K562 (cell line): ENCODE measurements around the gene SNUPN. TPM values are rescaled to one million over a fixed set of nuclear protein-coding genes. Genes with fewer than 3 reads are reported as not detected.

Experiments used
- FUS ChIP-seq: fragments of 200-400 bp; formaldehyde crosslinking; optimal IDR thresholded peaks from 2 replicates; pipeline ENCODE3; 2017; ENCODE audit warnings: low read depth, low read length
- GABPB2 ChIP-seq: fragments of 250-450 bp; sonication (Bioruptor Pico); conservative IDR thresholded peaks from 2 replicates; pipeline ENCODE4 v1.5.1; 2021; ENCODE audit warnings: mild to moderate bottlenecking
- GATAD2B ChIP-seq: fragments of 450-650 bp; IDR thresholded peaks from 2 replicates; pipeline ENCODE4 v1.6.1; 2017; ENCODE audit warnings: mild to moderate bottlenecking, borderline replicate concordance
- HDAC2 ChIP-seq: fragments of 450-650 bp; IDR thresholded peaks from 2 replicates; pipeline ENCODE4 v1.6.1; 2016; ENCODE audit warnings: mild to moderate bottlenecking
- HDAC6 ChIP-seq: IDR thresholded peaks from 2 replicates; pipeline ENCODE4 v1.6.1; 2012; ENCODE audit warnings: low read depth, mild to moderate bottlenecking, control low read depth, inconsistent platforms, low read length, moderate library complexity
- HLTF ChIP-seq: fragments of 450-650 bp; IDR thresholded peaks from 2 replicates; pipeline ENCODE4 v1.6.1; 2016
- LCOR ChIP-seq: sonication (generic); formaldehyde crosslinking; IDR thresholded peaks from 2 replicates; pipeline ENCODE4 v1.8.0; 2022; ENCODE audit warnings: mild to moderate bottlenecking, missing genetic modification reagents
- MAFG ChIP-seq: fragments of 450-650 bp; conservative IDR thresholded peaks from 2 replicates; pipeline ENCODE4 v1.6.1; 2016; ENCODE audit warnings: missing genetic modification characterization, missing compliant biosample characterization
- PHF20 ChIP-seq: fragments of 450-650 bp; IDR thresholded peaks from 2 replicates; pipeline ENCODE4 v1.6.1; 2018; ENCODE audit not compliant: partially characterized antibody
- RBM25 ChIP-seq: fragments of 200-400 bp; formaldehyde crosslinking; IDR thresholded peaks from 2 replicates; pipeline ENCODE4 v1.6.1; 2018; ENCODE audit warnings: low read length, low read depth, moderate library complexity; ENCODE audit not compliant: severe bottlenecking
- ZNF408 ChIP-seq: fragments of 250-450 bp; sonication (Bioruptor Pico); IDR thresholded peaks from 2 replicates; pipeline ENCODE4 v1.4.0; 2020; ENCODE audit warnings: low read depth, mild to moderate bottlenecking, moderate library complexity
- ZNF41 ChIP-seq: fragments of 250-450 bp; sonication (Bioruptor Pico); conservative IDR thresholded peaks from 2 replicates; pipeline ENCODE4 v1.4.0; 2020; ENCODE audit warnings: mild to moderate bottlenecking
- polyA plus RNA-seq, 8 experiments: library from polyadenylated mRNA; depleted of rRNA in 4 of 8; stranded (reverse) in 5 of 8; unstranded in 3 of 8; fragments of >200 nt; fragmentation: Nextera tagmentation in 2 of 8; fragmentation: Illumina TruSeq in 1 of 8; extraction: Ambion mirVana in 2 of 8; extraction: Trizol in 1 of 8; gene quantifications; 2 replicates each; pipeline versions ENCODE4 v1.2.1 to v1.2.3, GENCODE V29; 2011 to 2014; ENCODE audit warnings: inconsistent platforms in 1 of 8, missing spikeins in 1 of 8
- total RNA-seq, 7 experiments: library from RNA; depleted of rRNA in 6 of 7; stranded (reverse); fragments of >200 nt in 6 of 7; fragmentation: Illumina TruSeq in 2 of 7; extraction: Trizol in 2 of 7; gene quantifications; 2 replicates each; pipeline versions ENCODE4 v1.2.1 to v1.2.3, GENCODE V29; 2011 to 2021; ENCODE audit warnings: low replicate concordance in 1 of 7
- TF ChIP-seq, protein P1 (sequence below): fragments of 200-600 bp; sonication (generic); IDR thresholded peaks from one replicate; pipeline ENCODE4 v1.6.1; 2012; ENCODE audit warnings: mild to moderate bottlenecking, low read depth, low read length, inconsistent platforms
- TF ChIP-seq, protein P2 (sequence below): fragments of 250-450 bp; sonication (Bioruptor Pico); IDR thresholded peaks from 2 replicates; pipeline ENCODE4 v1.4.0; 2020
- TF ChIP-seq, protein P3 (sequence below): fragments of 200-800 bp; sonication (Bioruptor generic); IDR thresholded peaks from 2 replicates; pipeline ENCODE4 v1.6.1; 2017; ENCODE audit warnings: missing genetic modification characterization, missing compliant biosample characterization

Gene SNUPN
- total and polyA plus RNA-seq, 9 of the 15 experiments (the other 6 are each of a cell fraction or from before 2014, with no cell fraction given) = 32.2 to 78.3 (median 40.0) TPM

DNA sequence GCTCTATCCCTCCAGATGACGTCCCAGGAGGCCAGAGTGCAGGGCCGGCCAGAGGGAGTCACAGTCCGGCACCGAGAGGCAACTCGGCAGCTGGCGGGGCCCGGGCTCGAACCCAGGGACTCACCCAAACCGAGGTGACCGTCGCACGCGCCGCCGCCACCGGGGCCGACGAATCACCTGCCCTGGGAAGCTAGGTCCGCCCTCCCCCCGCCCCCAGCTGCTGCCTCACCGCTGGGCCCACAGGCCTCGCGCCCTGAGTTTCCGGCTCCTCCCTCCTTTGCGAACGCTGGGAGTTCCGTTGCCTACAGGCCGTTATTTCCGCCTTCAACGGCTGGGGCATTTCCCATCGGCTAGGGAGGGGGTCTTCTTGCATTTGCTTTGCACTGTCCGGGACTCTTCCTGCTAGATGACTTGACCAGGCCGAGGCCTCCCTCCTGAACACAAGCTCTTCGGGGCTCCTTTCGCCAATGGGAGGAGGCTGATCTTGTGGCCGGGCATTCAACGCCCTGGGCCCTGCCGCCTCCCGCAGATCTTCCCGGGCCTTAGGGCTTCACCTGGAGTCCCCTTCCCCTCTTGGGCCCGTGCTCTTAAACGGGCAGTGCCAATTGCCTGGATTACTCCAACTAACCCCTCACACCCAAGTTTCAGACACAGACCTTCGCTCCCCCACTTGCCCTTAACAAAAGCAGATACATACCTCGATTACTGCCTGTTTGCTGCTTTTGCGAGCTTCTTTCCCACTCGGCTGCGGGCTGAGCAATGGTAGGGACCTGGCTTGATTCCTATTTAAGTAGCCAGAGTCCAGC is at the start of gene SNUPN (continued):
- TF ChIP-seq GATAD2B (no peak), LCOR (CRISPR knock-in tag) (no peak), FUS (peak; percentile 31), HDAC2 (peak; percentile 15; the same call in 1 of the 2 replicates), PHF20 (peak; percentile 97), HLTF (no peak), HDAC6 (no peak), RBM25 (no peak), ZNF41 (no peak), ZNF408 (peak; percentile 99; the same call in 1 of the 2 replicates), GABPB2 (CRISPR knock-in tag) (no peak), MAFG (no peak)
- TF ChIP-seq, protein P1, sequence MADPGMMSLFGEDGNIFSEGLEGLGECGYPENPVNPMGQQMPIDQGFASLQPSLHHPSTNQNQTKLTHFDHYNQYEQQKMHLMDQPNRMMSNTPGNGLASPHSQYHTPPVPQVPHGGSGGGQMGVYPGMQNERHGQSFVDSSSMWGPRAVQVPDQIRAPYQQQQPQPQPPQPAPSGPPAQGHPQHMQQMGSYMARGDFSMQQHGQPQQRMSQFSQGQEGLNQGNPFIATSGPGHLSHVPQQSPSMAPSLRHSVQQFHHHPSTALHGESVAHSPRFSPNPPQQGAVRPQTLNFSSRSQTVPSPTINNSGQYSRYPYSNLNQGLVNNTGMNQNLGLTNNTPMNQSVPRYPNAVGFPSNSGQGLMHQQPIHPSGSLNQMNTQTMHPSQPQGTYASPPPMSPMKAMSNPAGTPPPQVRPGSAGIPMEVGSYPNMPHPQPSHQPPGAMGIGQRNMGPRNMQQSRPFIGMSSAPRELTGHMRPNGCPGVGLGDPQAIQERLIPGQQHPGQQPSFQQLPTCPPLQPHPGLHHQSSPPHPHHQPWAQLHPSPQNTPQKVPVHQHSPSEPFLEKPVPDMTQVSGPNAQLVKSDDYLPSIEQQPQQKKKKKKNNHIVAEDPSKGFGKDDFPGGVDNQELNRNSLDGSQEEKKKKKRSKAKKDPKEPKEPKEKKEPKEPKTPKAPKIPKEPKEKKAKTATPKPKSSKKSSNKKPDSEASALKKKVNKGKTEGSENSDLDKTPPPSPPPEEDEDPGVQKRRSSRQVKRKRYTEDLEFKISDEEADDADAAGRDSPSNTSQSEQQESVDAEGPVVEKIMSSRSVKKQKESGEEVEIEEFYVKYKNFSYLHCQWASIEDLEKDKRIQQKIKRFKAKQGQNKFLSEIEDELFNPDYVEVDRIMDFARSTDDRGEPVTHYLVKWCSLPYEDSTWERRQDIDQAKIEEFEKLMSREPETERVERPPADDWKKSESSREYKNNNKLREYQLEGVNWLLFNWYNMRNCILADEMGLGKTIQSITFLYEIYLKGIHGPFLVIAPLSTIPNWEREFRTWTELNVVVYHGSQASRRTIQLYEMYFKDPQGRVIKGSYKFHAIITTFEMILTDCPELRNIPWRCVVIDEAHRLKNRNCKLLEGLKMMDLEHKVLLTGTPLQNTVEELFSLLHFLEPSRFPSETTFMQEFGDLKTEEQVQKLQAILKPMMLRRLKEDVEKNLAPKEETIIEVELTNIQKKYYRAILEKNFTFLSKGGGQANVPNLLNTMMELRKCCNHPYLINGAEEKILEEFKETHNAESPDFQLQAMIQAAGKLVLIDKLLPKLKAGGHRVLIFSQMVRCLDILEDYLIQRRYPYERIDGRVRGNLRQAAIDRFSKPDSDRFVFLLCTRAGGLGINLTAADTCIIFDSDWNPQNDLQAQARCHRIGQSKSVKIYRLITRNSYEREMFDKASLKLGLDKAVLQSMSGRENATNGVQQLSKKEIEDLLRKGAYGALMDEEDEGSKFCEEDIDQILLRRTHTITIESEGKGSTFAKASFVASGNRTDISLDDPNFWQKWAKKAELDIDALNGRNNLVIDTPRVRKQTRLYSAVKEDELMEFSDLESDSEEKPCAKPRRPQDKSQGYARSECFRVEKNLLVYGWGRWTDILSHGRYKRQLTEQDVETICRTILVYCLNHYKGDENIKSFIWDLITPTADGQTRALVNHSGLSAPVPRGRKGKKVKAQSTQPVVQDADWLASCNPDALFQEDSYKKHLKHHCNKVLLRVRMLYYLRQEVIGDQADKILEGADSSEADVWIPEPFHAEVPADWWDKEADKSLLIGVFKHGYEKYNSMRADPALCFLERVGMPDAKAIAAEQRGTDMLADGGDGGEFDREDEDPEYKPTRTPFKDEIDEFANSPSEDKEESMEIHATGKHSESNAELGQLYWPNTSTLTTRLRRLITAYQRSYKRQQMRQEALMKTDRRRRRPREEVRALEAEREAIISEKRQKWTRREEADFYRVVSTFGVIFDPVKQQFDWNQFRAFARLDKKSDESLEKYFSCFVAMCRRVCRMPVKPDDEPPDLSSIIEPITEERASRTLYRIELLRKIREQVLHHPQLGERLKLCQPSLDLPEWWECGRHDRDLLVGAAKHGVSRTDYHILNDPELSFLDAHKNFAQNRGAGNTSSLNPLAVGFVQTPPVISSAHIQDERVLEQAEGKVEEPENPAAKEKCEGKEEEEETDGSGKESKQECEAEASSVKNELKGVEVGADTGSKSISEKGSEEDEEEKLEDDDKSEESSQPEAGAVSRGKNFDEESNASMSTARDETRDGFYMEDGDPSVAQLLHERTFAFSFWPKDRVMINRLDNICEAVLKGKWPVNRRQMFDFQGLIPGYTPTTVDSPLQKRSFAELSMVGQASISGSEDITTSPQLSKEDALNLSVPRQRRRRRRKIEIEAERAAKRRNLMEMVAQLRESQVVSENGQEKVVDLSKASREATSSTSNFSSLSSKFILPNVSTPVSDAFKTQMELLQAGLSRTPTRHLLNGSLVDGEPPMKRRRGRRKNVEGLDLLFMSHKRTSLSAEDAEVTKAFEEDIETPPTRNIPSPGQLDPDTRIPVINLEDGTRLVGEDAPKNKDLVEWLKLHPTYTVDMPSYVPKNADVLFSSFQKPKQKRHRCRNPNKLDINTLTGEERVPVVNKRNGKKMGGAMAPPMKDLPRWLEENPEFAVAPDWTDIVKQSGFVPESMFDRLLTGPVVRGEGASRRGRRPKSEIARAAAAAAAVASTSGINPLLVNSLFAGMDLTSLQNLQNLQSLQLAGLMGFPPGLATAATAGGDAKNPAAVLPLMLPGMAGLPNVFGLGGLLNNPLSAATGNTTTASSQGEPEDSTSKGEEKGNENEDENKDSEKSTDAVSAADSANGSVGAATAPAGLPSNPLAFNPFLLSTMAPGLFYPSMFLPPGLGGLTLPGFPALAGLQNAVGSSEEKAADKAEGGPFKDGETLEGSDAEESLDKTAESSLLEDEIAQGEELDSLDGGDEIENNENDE = no peak
- TF ChIP-seq, protein P2, sequence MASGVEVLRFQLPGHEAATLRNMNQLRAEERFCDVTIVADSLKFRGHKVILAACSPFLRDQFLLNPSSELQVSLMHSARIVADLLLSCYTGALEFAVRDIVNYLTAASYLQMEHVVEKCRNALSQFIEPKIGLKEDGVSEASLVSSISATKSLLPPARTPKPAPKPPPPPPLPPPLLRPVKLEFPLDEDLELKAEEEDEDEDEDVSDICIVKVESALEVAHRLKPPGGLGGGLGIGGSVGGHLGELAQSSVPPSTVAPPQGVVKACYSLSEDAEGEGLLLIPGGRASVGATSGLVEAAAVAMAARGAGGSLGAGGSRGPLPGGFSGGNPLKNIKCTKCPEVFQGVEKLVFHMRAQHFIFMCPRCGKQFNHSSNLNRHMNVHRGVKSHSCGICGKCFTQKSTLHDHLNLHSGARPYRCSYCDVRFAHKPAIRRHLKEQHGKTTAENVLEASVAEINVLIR (CRISPR knock-in tag) = no peak
- TF ChIP-seq, protein P3, sequence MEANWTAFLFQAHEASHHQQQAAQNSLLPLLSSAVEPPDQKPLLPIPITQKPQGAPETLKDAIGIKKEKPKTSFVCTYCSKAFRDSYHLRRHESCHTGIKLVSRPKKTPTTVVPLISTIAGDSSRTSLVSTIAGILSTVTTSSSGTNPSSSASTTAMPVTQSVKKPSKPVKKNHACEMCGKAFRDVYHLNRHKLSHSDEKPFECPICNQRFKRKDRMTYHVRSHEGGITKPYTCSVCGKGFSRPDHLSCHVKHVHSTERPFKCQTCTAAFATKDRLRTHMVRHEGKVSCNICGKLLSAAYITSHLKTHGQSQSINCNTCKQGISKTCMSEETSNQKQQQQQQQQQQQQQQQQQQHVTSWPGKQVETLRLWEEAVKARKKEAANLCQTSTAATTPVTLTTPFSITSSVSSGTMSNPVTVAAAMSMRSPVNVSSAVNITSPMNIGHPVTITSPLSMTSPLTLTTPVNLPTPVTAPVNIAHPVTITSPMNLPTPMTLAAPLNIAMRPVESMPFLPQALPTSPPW (CRISPR knock-in tag) = peak; percentile 92
